NCI-H226 (cell line): ENCODE results near the gene NAA20.

Source experiments
- DNase-seq: peaks from one replicate; pipeline ENCODE4 v3.0.0-alpha.2; 2015

Gene NAA20

GRCh38 chr20:20017001-20017843 is at the start of gene NAA20:
Gene NAA20 (plus strand): TSS chr20:20017362. CDS start chr20:20017397, 35 bp downstream.
- DNase-seq, result peak; percentile 88

GRCh38 chr20:19967445-19967844 is 49.7 kb upstream of the NAA20 start:
- DNase-seq, result no peak

GRCh38 chr20:19968028-19968427 is 49.1 kb upstream of the NAA20 start:
- DNase-seq, result no peak

GRCh38 chr20:19968466-19969073 is 48.6 kb upstream of the NAA20 start:
- DNase-seq, result no peak

GRCh38 chr20:19969106-19969505 is 48.1 kb upstream of the NAA20 start:
- no peak for DNase-seq

- DNase-seq, result no peak
These were observed 47.5 kb upstream of the NAA20 start for GRCh38 chr20:19969507-19970255.

GRCh38 chr20:19970256-19970765 is 46.9 kb upstream of the NAA20 start:
- no peak for DNase-seq

GRCh38 chr20:19971116-19971515 is 46.0 kb upstream of the NAA20 start:
- DNase-seq, result no peak

GRCh38 chr20:19973961-19974629 is 43.1 kb upstream of the NAA20 start:
- DNase-seq, result peak; percentile 74

- peak; percentile 90 for DNase-seq
These were observed 42.3 kb upstream of the NAA20 start for GRCh38 chr20:19974630-19975435.

GRCh38 chr20:19975436-19975799 is 41.7 kb upstream of the NAA20 start:
- DNase-seq, result peak; percentile 35

GRCh38 chr20:19975901-19976300 is 41.3 kb upstream of the NAA20 start:
- no peak for DNase-seq

- peak; percentile 88 for DNase-seq
These were observed 40.4 kb upstream of the NAA20 start for GRCh38 chr20:19976595-19977372.

GRCh38 chr20:19977373-19977770 is 39.8 kb upstream of the NAA20 start:
- DNase-seq, result peak; percentile 66

- peak; percentile 39 for DNase-seq
These were observed 38.5 kb upstream of the NAA20 start for GRCh38 chr20:19978511-19979210.

GRCh38 chr20:19981031-19981451 is 36.1 kb upstream of the NAA20 start:
- peak; percentile 55 for DNase-seq

- peak; percentile 80 for DNase-seq
These were observed 30.7 kb upstream of the NAA20 start for GRCh38 chr20:19986419-19986818.

- DNase-seq, result no peak
These were observed 30.1 kb upstream of the NAA20 start for GRCh38 chr20:19987046-19987445.

- DNase-seq, result no peak
These were observed 26.3 kb upstream of the NAA20 start for GRCh38 chr20:19990850-19991249.

- DNase-seq, result no peak
These were observed 25.9 kb upstream of the NAA20 start for GRCh38 chr20:19991308-19991707.
